PFSK-1 (cell line): ENCODE data around the gene U2AF2.

Experiments used
- FOXP2 ChIP-seq: optimal IDR thresholded peaks from 2 replicates; pipeline ENCODE3; 2011; ENCODE audit warnings: borderline replicate concordance, control low read depth, inconsistent platforms; ENCODE audit not compliant: insufficient read depth; ENCODE audit errors: extremely low read length, extremely low read depth
- POLR2AphosphoS5 ChIP-seq: IDR thresholded peaks from 2 replicates; pipeline ENCODE4 v1.6.1; 2012; ENCODE audit warnings: low read depth, mild to moderate bottlenecking, control low read depth, low read length, moderate library complexity
- SIN3A ChIP-seq: IDR thresholded peaks from 2 replicates; pipeline ENCODE4 v1.6.1; 2012; ENCODE audit warnings: mild to moderate bottlenecking, low read length, moderate library complexity, borderline replicate concordance; ENCODE audit not compliant: insufficient read depth
- TAF1 ChIP-seq: IDR thresholded peaks from 2 replicates; pipeline ENCODE4 v1.6.1; 2012; ENCODE audit warnings: low read length, control low read depth, borderline replicate concordance; ENCODE audit not compliant: insufficient read depth
- TF ChIP-seq, protein P1 (sequence below), 2 experiments: IDR thresholded peaks; 2 replicates each; pipeline versions ENCODE4 v1.6.1 to v1.8.0; 2011 to 2012; ENCODE audit warnings: low read depth in 2 of 2, low read length in 2 of 2, control low read depth in 1 of 2, inconsistent platforms in 1 of 2, mild to moderate bottlenecking in 1 of 2, moderate library complexity in 1 of 2; ENCODE audit not compliant: insufficient read depth in 1 of 2

DNA sequence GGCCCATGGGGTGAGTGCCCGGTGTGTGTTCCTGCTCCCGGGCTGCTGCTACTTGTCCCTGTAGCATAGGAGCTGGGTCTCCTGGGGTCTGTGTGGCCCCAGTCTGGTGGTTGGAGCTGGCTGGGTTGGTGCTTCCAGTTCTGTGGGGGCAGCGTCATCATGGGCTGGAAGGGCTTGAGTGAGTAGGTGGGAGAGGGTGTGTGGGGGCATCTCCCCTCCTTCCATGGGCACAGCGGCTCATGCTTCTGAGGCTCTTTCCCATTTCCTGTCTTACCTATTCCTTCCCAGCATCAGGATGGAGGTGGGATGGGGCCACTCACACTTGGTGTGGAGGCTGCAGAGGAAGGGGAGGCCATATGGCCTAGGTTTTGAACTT lies 12.2 kb downstream of the U2AF2 start:
- TF ChIP-seq POLR2AphosphoS5 (no peak), TAF1 (no peak), SIN3A (no peak), FOXP2 (no peak)
- TF ChIP-seq, protein P1, sequence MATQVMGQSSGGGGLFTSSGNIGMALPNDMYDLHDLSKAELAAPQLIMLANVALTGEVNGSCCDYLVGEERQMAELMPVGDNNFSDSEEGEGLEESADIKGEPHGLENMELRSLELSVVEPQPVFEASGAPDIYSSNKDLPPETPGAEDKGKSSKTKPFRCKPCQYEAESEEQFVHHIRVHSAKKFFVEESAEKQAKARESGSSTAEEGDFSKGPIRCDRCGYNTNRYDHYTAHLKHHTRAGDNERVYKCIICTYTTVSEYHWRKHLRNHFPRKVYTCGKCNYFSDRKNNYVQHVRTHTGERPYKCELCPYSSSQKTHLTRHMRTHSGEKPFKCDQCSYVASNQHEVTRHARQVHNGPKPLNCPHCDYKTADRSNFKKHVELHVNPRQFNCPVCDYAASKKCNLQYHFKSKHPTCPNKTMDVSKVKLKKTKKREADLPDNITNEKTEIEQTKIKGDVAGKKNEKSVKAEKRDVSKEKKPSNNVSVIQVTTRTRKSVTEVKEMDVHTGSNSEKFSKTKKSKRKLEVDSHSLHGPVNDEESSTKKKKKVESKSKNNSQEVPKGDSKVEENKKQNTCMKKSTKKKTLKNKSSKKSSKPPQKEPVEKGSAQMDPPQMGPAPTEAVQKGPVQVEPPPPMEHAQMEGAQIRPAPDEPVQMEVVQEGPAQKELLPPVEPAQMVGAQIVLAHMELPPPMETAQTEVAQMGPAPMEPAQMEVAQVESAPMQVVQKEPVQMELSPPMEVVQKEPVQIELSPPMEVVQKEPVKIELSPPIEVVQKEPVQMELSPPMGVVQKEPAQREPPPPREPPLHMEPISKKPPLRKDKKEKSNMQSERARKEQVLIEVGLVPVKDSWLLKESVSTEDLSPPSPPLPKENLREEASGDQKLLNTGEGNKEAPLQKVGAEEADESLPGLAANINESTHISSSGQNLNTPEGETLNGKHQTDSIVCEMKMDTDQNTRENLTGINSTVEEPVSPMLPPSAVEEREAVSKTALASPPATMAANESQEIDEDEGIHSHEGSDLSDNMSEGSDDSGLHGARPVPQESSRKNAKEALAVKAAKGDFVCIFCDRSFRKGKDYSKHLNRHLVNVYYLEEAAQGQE (IDR thresholded peaks at IDR 0.05; ENCODE audit: insufficient read depth in 1 of 2, low read depth in 2 of 2, low read length in 2 of 2): no peak
